Mesenchymal stem cell (in vitro differentiated cells and primary cell): ENCODE measurements around the gene WWP2.
"Not testable (repeated sequence)": the region's sequence is repeated elsewhere in the genome, so short reads cannot be mapped to it uniquely, and the experiment has no call there.

ENCODE experiments used
- DNase-seq: peaks from one replicate; pipeline ENCODE4 v3.0.0-alpha.2; 2013
- H2AFZ ChIP-seq: one replicate; pipeline ENCODE4 v1.6.1; 2013; ENCODE audit warnings: low read depth, mild to moderate bottlenecking, control low read depth, inconsistent platforms, low read length, moderate library complexity
- H2AK5ac ChIP-seq: 2 replicates; pipeline ENCODE4 v1.6.1; 2013; ENCODE audit warnings: low read length, moderate library complexity, mild to moderate bottlenecking, inconsistent platforms; ENCODE audit not compliant: severe bottlenecking
- H2BK120ac ChIP-seq: one replicate; pipeline ENCODE4 v1.6.1; 2013; ENCODE audit warnings: low read depth, mild to moderate bottlenecking, inconsistent platforms, low read length, moderate library complexity
- H2BK12ac ChIP-seq, 2 experiments: one replicate each; pipeline ENCODE4 v1.6.1; 2013; ENCODE audit warnings: inconsistent platforms in 2 of 2, low read length in 2 of 2, mild to moderate bottlenecking in 2 of 2, moderate library complexity in 2 of 2, control low read depth in 1 of 2
- H2BK15ac ChIP-seq: one replicate; pipeline ENCODE4 v1.6.1; 2013; ENCODE audit warnings: mild to moderate bottlenecking, low read depth, inconsistent platforms; ENCODE audit not compliant: poor library complexity, severe bottlenecking
- H2BK5ac ChIP-seq: 2 replicates; pipeline ENCODE4 v1.6.1; 2013; ENCODE audit warnings: low read depth, mild to moderate bottlenecking, low read length, control low read depth, inconsistent platforms; ENCODE audit not compliant: poor library complexity, severe bottlenecking
- H3K14ac ChIP-seq, 2 experiments: one replicate each; pipeline ENCODE4 v1.6.1; 2013; ENCODE audit warnings: inconsistent platforms in 2 of 2, low read length in 2 of 2, control low read depth in 1 of 2, mild to moderate bottlenecking in 1 of 2, moderate library complexity in 1 of 2
- H3K18ac ChIP-seq, 2 experiments: one replicate each; pipeline ENCODE4 v1.6.1; 2013; ENCODE audit warnings: inconsistent platforms in 2 of 2, low read length in 2 of 2, control low read depth in 1 of 2, low read depth in 1 of 2, mild to moderate bottlenecking in 1 of 2
- H3K23ac ChIP-seq, 2 experiments: one replicate each; pipeline ENCODE4 v1.6.1; 2013; ENCODE audit warnings: inconsistent platforms in 2 of 2, low read length in 2 of 2, mild to moderate bottlenecking in 2 of 2, moderate library complexity in 2 of 2, control low read depth in 1 of 2
- H3K27ac ChIP-seq: 2 replicates; pipeline ENCODE4 v1.5.1; 2013; ENCODE audit warnings: mild to moderate bottlenecking, moderate library complexity, low read length, control low read depth, inconsistent platforms; ENCODE audit not compliant: poor library complexity, severe bottlenecking
- H3K27me3 ChIP-seq, 2 experiments: 2 replicates each; pipeline versions ENCODE4 v1.6.1 to v1.7.0; 2013; ENCODE audit warnings: low read length in 2 of 2, mild to moderate bottlenecking in 2 of 2, moderate library complexity in 2 of 2, control low read depth in 1 of 2, inconsistent platforms in 1 of 2; ENCODE audit not compliant: control insufficient read depth in 1 of 2, insufficient read depth in 1 of 2
- H3K36me3 ChIP-seq, 2 experiments: 2 replicates each; pipeline versions ENCODE4 v1.6.1 to v1.7.0; 2013; ENCODE audit warnings: low read length in 2 of 2, control low read depth in 1 of 2, inconsistent platforms in 1 of 2, low read depth in 1 of 2, mild to moderate bottlenecking in 1 of 2; ENCODE audit not compliant: insufficient read depth in 2 of 2, control insufficient read depth in 1 of 2
- H3K4ac ChIP-seq, 2 experiments: one replicate each; pipeline ENCODE4 v1.6.1; 2013; ENCODE audit warnings: inconsistent platforms in 2 of 2, low read length in 2 of 2, mild to moderate bottlenecking in 2 of 2, moderate library complexity in 2 of 2, control low read depth in 1 of 2, low read depth in 1 of 2
- H3K4me1 ChIP-seq: 2 replicates; pipeline ENCODE4 v1.6.1; 2013; ENCODE audit warnings: low read depth, low read length, control low read depth; ENCODE audit not compliant: control insufficient read depth, insufficient read depth
- H3K4me2 ChIP-seq: 2 replicates; pipeline ENCODE4 v1.6.1; 2013; ENCODE audit warnings: low read length, mild to moderate bottlenecking, inconsistent platforms; ENCODE audit not compliant: poor library complexity, severe bottlenecking
- H3K4me3 ChIP-seq, 2 experiments: 2 replicates each; pipeline versions ENCODE4 v1.5.1 to v1.7.0; 2013; ENCODE audit warnings: low read length in 2 of 2, mild to moderate bottlenecking in 2 of 2, control low read depth in 1 of 2, low read depth in 1 of 2; ENCODE audit not compliant: insufficient read depth in 1 of 2
- H3K79me1 ChIP-seq: replicated peaks from 2 replicates; pipeline ENCODE4 v1.6.1; 2013; ENCODE audit warnings: mild to moderate bottlenecking, control low read depth, low read length, inconsistent platforms; ENCODE audit not compliant: poor library complexity, severe bottlenecking
- H3K9ac ChIP-seq: 2 replicates; pipeline ENCODE4 v1.7.0; 2013; ENCODE audit warnings: mild to moderate bottlenecking, low read length, moderate library complexity
- H3K9me3 ChIP-seq: 2 replicates; pipeline ENCODE4 v1.7.0; 2013; ENCODE audit warnings: mild to moderate bottlenecking, low read length; ENCODE audit not compliant: control insufficient read depth
- H4K8ac ChIP-seq: one replicate; pipeline ENCODE4 v1.6.1; 2013; ENCODE audit warnings: inconsistent platforms, mild to moderate bottlenecking, low read length, moderate library complexity
- H4K91ac ChIP-seq: one replicate; pipeline ENCODE4 v1.6.1; 2013; ENCODE audit warnings: mild to moderate bottlenecking, low read length, inconsistent platforms
- WGBS: methylation state at CpG from one replicate; pipeline ENCODE4 v1.1.7; 2013; ENCODE audit warnings: mixed read lengths; 5-methylcytosine and 5-hydroxymethylcytosine counted together

Gene WWP2

GRCh38 chr16:69787883-69788282 lies 25.8 kb downstream of the WWP2 start:
- Histone ChIP-seq H3K27ac (no peak overlapping the region), H4K91ac (no peak overlapping the region), H2BK120ac (no peak overlapping the region), H3K9ac (no peak overlapping the region), H2AFZ (no peak overlapping the region), H3K23ac (no peak overlapping the region), H2BK5ac (no peak overlapping the region), H3K36me3 (peaks cover 23 to 28% of the 10 kb centered on the region in 2 experiments), H2BK12ac (no peak overlapping the region), H3K27me3 (no peaks in the 10 kb centered on the region), H3K4me1 (no peaks in the 10 kb centered on the region), H2AK5ac (no peak overlapping the region), H2BK15ac (no peak overlapping the region), H3K79me1 (peaks cover 8% of the 10 kb centered on the region), H3K4ac (no peak overlapping the region), H3K4me2 (no peak overlapping the region), H3K18ac (no peak overlapping the region), H3K9me3 (no peaks in the 10 kb centered on the region), H4K8ac (no peak overlapping the region), H3K14ac (no peak overlapping the region), H3K4me3 (no peak overlapping the region)
- WGBS: 100% methylated on average over 4 of the region's 4 CpGs
- DNase-seq: no peak

- H3K4me1 ChIP-seq, H2BK5ac ChIP-seq, H3K4me3 ChIP-seq, H3K14ac ChIP-seq, H3K4me2 ChIP-seq, H2BK15ac ChIP-seq, DNase-seq, H3K27me3 ChIP-seq, H3K9me3 ChIP-seq, H3K9ac ChIP-seq, H3K27ac ChIP-seq, H2BK12ac ChIP-seq, H2AK5ac ChIP-seq, H3K23ac ChIP-seq, H4K91ac ChIP-seq, H3K18ac ChIP-seq, H2AFZ ChIP-seq, H3K4ac ChIP-seq, H2BK120ac ChIP-seq, H4K8ac ChIP-seq, H3K79me1 ChIP-seq: not testable (repeated sequence)
- 97% methylated on average over 5 of the region's 6 CpGs for WGBS
- peaks cover 21 to 23% of the 10 kb centered on the region in 2 experiments for H3K36me3 ChIP-seq
Measured at GRCh38 chr16:69791391-69791847, 29.3 kb downstream of the WWP2 start.

GRCh38 chr16:69793526-69793925 lies 31.4 kb downstream of the WWP2 start:
- Histone ChIP-seq H3K27ac (no peak overlapping the region), H3K36me3 (peaks cover 9 to 14% of the 10 kb centered on the region in 2 experiments), H3K4ac (no peak overlapping the region), H2BK15ac (no peak overlapping the region), H3K9ac (no peak overlapping the region), H2BK5ac (no peak overlapping the region), H4K91ac (no peak overlapping the region), H3K18ac (no peak overlapping the region), H4K8ac (no peak overlapping the region), H2AFZ (no peak overlapping the region), H3K4me2 (no peak overlapping the region), H3K79me1 (peaks cover 15% of the 10 kb centered on the region), H2BK12ac (no peak overlapping the region), H3K14ac (no peak overlapping the region), H3K4me1 (peaks cover 2% of the 10 kb centered on the region), H2AK5ac (no peak overlapping the region), H2BK120ac (no peak overlapping the region), H3K9me3 (no peaks in the 10 kb centered on the region), H3K27me3 (no peaks in the 10 kb centered on the region), H3K4me3 (no peak overlapping the region), H3K23ac (no peak overlapping the region)
- 92% methylated on average over 4 of the region's 4 CpGs for WGBS
- no peak for DNase-seq

- Histone ChIP-seq H2BK12ac (no peak overlapping the region), H2AFZ (no peak overlapping the region), H3K27me3 (no peaks in the 10 kb centered on the region), H2BK120ac (no peak overlapping the region), H4K91ac (no peak overlapping the region), H3K4me3 (no peak overlapping the region), H3K27ac (no peak overlapping the region), H3K4me2 (no peak overlapping the region), H2AK5ac (no peak overlapping the region), H3K79me1 (peaks cover 18% of the 10 kb centered on the region), H4K8ac (no peak overlapping the region), H3K18ac (no peak overlapping the region), H2BK15ac (no peak overlapping the region), H3K9me3 (no peaks in the 10 kb centered on the region), H3K36me3 (peaks cover 14% of the 10 kb centered on the region in 2 experiments), H3K4me1 (peaks cover 2% of the 10 kb centered on the region), H3K4ac (no peak overlapping the region), H3K14ac (no peak overlapping the region), H3K9ac (no peak overlapping the region), H3K23ac (no peak overlapping the region), H2BK5ac (no peak overlapping the region)
- no peak for DNase-seq
- 96% methylated on average over 2 of the region's 2 CpGs for WGBS
Measured at GRCh38 chr16:69794486-69794885, 32.4 kb downstream of the WWP2 start.
